GM10266 (cell line): Measurements from ENCODE around the gene TRAPPC12.
"Not testable (repeated sequence)": the region's sequence is repeated elsewhere in the genome, so short reads cannot be mapped to it uniquely, and the experiment has no call there.

Experiments used
- DNase-seq: peaks from one replicate; pipeline ENCODE4 v3.0.0; 2012; ENCODE audit errors: extremely low spot score
- CTCF ChIP-seq: IDR thresholded peaks from 2 replicates; pipeline ENCODE4 v1.5.1; 2012; ENCODE audit warnings: mild to moderate bottlenecking, low read depth; ENCODE audit not compliant: control insufficient read depth, insufficient read depth; ENCODE audit errors: missing control alignments

Gene TRAPPC12

DNA sequence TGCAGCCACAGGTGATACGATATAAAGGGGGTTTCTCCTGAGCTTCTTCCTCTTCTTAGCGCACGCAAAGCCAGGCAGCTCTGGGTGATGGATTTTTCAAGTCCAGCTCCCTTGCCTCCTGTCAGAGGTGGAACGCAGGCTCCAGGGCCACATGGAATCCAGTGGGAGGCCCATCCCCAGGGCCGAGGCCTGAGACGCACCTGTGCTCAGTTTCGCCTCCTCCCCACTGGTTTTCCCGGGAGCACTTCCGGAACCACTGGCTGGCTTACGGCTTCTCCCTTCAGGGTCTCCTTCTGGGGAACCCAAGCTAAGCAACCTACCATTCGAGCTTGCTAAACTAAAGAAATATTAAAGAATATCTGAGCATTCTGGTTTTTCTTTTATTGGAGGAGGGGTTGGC lies 63.6 kb downstream of the TRAPPC12 start:
- DNase-seq, result no peak
- no peak for TF ChIP-seq CTCF

GRCh38 chr2:3443506-3444084 lies 64.1 kb downstream of the TRAPPC12 start:
- no peak for TF ChIP-seq CTCF

DNA sequence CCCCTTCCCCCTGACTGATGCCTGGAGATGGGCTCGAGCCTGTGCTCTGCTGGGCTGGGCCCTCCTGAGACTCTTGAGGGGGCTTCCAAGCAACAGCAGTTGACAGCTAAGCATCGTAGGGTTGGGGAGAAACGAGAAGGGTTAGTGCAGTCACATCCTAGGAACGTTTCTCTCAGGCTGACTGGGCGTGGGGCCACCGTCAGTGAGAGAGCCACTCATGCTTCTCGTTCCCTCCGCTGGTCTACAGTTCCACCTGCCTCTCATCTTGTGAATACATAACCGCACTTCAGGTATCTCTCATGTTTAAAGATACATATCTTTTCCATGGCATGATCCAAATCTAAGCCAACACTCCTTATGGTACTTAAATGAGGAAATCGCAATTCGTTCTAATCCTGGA lies 66.4 kb downstream of the TRAPPC12 start:
- TF ChIP-seq CTCF, result no peak
- no peak for DNase-seq

More at GRCh38 chr2:3443506-3444084, 64.1 kb downstream of the TRAPPC12 start:
- no peak for DNase-seq

DNA sequence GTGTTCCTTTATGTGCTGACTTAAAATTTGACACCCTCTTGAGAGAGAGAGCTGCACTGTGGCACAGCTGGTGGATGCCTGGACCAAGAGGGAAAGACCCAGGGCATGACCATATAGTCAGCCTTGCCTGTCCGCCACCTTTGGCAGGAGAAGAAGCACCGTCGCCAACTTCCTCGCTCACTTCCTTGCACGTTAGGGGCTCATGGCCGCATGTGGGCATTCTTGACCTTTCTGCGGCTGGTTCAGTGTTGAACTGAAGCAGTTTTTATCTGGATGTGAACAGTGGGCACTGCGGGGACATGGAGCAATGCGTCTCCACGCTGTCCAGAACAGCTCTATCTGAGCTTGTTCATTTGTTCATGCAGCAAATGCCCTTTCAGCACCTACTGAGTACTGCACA lies 66.9 kb downstream of the TRAPPC12 start:
- no peak for TF ChIP-seq CTCF
- DNase-seq, result no peak

- not testable (repeated sequence) for DNase-seq
Measured at GRCh38 chr2:3447186-3447585, 67.7 kb downstream of the TRAPPC12 start.

DNA sequence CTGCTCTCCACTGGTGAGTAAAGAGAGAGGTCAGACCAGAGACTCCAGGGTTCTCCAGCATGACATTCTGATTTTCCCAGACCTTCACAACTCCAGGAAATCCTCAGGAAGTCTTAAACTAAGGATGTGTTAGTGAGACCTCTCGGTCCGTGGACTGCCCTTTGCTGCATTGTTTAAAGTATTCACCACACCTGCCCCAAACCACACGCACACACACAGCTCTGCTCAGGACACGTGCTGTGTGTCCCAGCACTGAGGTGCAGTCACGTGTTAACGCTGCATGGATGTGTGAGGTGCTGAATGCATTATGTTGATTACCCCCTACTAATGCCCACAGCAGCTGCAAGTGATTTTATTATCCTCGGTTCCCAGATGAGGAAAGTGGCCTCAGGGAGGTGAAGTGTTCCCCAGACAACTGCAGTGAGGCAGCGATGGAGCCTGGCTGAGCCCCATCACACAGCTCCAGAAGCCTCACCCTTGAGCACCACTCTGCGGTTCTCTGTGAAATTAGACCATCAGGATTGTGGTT lies 68.4 kb downstream of the TRAPPC12 start:
- no peak for DNase-seq
- no peak for TF ChIP-seq CTCF

DNA sequence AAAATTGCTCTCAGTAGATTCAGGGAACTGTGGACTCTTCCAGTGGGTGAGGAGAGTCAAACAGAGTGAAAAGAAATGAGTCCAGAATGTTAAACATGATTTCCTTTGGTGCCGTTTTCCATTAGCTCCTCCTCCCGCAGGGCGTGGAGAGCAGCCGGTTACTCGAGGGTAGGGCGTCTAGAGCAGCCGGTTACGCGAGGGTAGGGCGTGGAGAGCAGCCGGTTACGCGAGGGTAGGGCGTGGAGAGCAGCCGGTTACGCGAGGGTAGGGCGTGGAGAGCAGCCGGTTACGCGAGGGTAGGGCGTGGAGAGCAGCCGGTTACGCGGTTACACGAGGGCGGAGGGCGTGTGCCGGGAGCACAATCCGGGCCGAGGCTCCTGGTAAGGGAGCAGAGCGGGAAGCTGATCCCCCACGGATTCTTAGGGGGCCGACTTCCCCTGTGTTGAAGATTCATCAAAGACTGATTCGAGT lies 69.0 kb downstream of the TRAPPC12 start:
- DNase-seq, result not testable (repeated sequence)

DNA sequence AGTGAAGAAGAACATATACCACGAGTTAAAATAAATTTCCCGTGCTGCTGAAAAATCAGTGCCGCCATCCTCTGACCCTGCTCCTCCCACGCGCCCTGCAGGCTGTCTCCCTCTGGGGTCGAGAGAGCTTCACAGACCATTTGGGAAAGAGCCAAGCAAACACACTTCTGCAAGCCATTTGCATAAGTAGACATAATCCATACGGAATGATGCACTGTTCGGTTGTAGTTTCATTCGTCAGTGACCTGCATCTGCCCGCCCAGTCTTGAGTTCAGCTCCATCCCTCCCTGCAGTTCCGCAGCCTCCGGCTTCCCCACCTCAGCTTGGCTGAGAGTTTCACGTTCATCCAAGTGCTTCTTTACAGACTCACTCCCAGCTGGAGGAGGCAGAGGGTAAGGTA lies 69.6 kb downstream of the TRAPPC12 start:
- DNase-seq, result no peak
- TF ChIP-seq CTCF, result no peak
